BJ (cell line): ENCODE data around the gene DDX41. TPM values are rescaled to one million over a fixed set of nuclear protein-coding genes. Genes with fewer than 3 reads are reported as not detected.

Experiments
- CTCF ChIA-PET: fragments of 350-600 bp; formaldehyde crosslinking; extraction: SDS; loops from one replicate; lab custom pipeline; 2021; ENCODE audit warnings: antibody characterized with exemption, inconsistent platforms; lab: Yijun Ruan, JAX
- POLR2A ChIA-PET: fragments of 300-600 bp; sonication (Branson Sonifier 250); formaldehyde crosslinking; extraction: SDS; loops from one replicate; lab custom pipeline; 2021; ENCODE audit warnings: antibody characterized with exemption; lab: Charles Lee
- DNase-seq: peaks from one replicate; pipeline ENCODE4 v3.0.0-alpha.2; 2011; ENCODE audit warnings: low read depth
- H3K27me3 ChIP-seq: 2 replicates; pipeline ENCODE4 v1.6.0; 2011; ENCODE audit warnings: low read length; ENCODE audit not compliant: control insufficient read depth, insufficient read depth
- H3K36me3 ChIP-seq: 2 replicates; pipeline ENCODE4 v1.5.1; 2011; ENCODE audit warnings: low read length; ENCODE audit not compliant: control insufficient read depth, insufficient read depth
- H3K4me3 ChIP-seq: 2 replicates; pipeline ENCODE4 v1.5.1; 2011; ENCODE audit warnings: low read depth, mild to moderate bottlenecking, control low read depth, low read length
- polyA plus RNA-seq: library from polyadenylated mRNA; depleted of rRNA; stranded (reverse); fragments of >200 nt; gene quantifications from 2 replicates; pipeline ENCODE4 v1.2.3, GENCODE V29; 2011
- TF ChIP-seq, protein P1 (sequence below): IDR thresholded peaks from 2 replicates; pipeline ENCODE4 v1.5.1; 2011; ENCODE audit warnings: low read depth, mild to moderate bottlenecking, control low read depth, inconsistent platforms, low read length, moderate library complexity; ENCODE audit not compliant: insufficient read depth

Gene DDX41
- polyA plus RNA-seq, 1 experiment, result 144 TPM

DNA sequence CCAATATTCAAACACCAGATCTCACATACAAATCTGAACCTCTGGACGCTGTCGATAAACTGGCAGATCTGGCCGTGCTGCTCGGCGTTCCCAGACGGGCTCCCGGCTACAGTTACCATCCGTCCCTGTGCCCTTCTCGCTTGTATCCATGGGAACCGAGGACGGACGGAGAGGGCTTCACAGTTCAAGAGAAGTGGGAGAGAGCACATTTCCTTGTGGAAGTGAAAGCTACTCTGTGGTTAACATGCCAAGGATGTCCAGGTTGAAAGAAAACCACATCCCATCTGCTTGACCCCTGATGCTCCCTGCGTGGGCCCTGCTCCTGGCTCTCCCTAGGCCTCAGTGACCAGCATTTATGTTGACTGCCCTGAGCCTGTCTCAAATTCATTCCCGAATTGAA is 37.0 kb downstream of the DDX41 start:
- Histone ChIP-seq H3K27me3 (no peaks in the 10 kb centered on the region), H3K4me3 (no peak overlapping the region), H3K36me3 (peaks cover 28% of the 10 kb centered on the region)
- ChIA-PET POLR2A (interaction anchor here (0.6 to 1.4 kb wide), 4 partner anchors 10 to 69 kb away, joined by 3 to 4 read pairs (median 3); partner anchors contain the start of gene GRK6), CTCF (interaction anchor here (1.9 to 8.3 kb wide), 2 partner anchors 14 to 21 kb away, joined by 12 to 85 read pairs; partner anchors contain the start of gene PDLIM7)
- DNase-seq, result no peak
- TF ChIP-seq, protein P1, sequence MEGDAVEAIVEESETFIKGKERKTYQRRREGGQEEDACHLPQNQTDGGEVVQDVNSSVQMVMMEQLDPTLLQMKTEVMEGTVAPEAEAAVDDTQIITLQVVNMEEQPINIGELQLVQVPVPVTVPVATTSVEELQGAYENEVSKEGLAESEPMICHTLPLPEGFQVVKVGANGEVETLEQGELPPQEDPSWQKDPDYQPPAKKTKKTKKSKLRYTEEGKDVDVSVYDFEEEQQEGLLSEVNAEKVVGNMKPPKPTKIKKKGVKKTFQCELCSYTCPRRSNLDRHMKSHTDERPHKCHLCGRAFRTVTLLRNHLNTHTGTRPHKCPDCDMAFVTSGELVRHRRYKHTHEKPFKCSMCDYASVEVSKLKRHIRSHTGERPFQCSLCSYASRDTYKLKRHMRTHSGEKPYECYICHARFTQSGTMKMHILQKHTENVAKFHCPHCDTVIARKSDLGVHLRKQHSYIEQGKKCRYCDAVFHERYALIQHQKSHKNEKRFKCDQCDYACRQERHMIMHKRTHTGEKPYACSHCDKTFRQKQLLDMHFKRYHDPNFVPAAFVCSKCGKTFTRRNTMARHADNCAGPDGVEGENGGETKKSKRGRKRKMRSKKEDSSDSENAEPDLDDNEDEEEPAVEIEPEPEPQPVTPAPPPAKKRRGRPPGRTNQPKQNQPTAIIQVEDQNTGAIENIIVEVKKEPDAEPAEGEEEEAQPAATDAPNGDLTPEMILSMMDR, result no peak

DNA sequence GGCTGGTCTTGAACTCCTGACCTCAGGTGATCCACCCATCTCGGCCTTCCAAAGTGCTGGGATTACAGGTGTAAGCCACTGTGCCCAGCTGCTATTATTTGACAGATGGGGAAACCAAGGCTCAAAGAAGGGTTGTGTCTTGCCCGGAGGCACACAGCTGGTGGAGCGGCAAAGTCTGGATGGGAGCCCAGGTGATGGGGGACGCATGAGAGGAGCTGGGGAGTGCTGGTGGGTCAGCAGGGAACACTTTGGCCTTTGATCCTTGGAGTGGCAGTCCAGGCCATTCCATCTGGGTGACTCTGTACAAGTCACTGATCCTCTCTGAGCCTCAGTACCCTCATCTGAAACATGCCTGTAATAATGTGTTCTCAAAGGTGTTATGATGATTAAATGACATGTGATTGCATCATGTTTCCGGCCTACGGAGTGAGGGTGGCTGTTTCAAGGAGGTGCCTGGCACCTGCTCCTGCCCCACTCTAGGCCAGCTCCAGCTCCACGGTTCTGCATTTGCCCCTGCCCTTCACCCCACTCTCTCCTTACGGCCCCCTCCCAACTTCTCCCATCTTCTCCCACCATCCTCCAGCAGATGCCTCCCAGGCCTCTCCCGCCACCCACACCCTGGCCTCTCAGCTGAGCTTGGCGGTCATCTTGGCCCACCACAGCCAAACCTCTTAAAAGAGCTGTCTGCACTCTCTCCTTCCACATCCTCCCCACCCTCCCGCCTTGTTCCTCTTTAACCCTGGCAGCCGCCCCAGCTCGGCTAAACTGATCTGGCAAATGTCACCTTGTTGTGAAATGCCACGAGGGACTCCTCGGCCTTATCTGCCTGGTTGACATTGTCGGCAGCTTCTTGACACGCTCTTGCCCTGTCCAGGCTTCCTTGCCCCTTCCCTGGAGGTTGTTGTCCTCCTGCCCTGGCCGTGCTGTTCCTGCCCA is 37.8 kb downstream of the DDX41 start:
- CTCF ChIA-PET, result interaction anchor here (0.8 to 8.3 kb wide), 8 partner anchors 10 to 169 kb away, joined by 3 to 85 read pairs (median 6); partner anchors contain the start of gene PDLIM7
- DNase-seq, result no peak
- Histone ChIP-seq H3K36me3 (peaks cover 21% of the 10 kb centered on the region), H3K4me3 (no peak overlapping the region), H3K27me3 (no peaks in the 10 kb centered on the region)
- POLR2A ChIA-PET, result interaction anchor here (0.6 to 1.4 kb wide), 4 partner anchors 12 to 69 kb away, joined by 3 to 4 read pairs (median 3); no protein-coding TSS in a partner anchor
- TF ChIP-seq, protein P1, result no peak

DNA sequence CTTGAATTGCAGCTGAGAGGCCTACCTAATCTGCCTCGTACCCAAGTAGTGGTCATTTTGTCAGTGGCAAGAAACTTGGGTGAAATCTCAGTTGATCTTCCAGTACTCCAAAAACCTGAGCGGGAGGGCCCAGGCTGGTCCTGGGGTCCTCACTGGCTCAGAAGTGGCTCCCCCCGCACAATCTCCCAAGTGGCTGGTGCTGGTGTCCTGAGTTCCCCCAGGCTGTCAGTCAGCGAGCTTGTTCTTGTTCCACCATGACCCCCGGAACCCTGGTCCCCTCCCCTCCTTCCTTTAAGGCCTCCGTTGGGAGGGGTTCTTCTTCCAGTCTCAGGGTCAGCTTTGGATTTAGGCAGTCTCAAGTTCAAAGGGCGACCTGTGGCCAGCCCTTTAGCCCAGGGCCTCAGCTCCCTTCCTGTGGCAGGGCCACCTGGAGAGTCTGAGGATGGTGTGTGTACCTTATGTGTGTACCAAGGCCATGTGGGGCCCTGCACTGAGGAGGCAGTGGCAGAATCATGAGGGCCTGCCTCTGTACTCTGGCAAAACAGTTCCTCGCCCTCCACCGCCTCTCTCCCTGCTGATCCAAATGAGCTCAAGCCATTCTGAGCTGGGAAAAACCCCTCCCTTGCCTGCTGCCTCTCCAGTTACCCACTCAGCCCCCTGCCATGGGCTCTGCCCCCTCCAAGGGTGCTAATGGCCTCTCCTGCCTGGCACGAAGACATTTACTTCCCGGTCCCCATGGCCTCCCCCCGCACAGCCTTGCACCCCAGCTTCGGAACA is 38.9 kb downstream of the DDX41 start:
- peaks cover 10% of the 10 kb centered on the region for H3K36me3 ChIP-seq
- POLR2A ChIA-PET, result interaction anchor here (0.7 to 1.0 kb wide), 3 partner anchors 13 to 17 kb away, joined by 3 to 5 read pairs (median 3); no protein-coding TSS in a partner anchor
- H3K27me3 ChIP-seq, result no peaks in the 10 kb centered on the region
- CTCF ChIA-PET, result interaction anchor here (0.8 to 8.3 kb wide), 11 partner anchors 9 to 168 kb away, joined by 3 to 85 read pairs (median 5); partner anchors contain the start of gene PDLIM7
- TF ChIP-seq, protein P1, result no peak
- no peak overlapping the region for H3K4me3 ChIP-seq
- no peak for DNase-seq

DNA sequence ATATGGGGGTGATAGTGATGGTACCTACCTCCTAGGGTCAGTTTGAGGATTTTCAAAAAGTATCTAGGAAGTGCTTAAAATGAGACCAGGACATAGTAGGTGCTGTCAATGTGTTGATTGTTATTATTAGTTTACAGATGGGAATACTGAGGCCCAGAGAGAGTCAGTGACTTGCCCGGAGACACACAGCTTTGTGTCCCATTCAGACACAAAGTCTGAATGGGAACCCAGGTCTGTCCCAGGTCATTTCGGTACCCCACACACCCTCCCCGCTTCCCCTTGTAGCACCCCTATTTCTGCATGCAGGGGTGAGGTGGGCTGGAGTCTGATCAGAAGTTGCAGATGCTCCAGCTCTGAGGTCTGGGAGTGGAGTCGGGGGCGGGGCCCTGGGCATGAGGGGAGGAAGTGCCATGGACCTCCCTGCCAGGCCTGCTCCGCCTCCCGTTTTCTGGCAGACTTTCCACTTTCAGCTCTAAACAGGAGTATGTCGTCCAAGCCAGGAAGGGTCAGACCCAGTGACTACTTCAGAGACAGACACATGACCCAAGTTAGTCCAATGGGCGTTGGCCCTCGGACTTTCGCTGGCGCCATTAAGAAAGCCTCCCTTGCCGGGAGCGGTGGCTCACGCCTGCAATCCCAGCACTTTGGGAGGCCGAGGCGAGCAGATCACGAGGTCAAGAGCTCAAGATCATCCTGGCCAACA is 40.1 kb downstream of the DDX41 start:
- peaks cover 5% of the 10 kb centered on the region for H3K36me3 ChIP-seq
- TF ChIP-seq, protein P1, result no peak
- ChIA-PET CTCF (interaction anchor here (0.9 to 8.3 kb wide), 7 partner anchors 12 to 72 kb away, joined by 3 to 85 read pairs (median 4); partner anchors contain the start of gene PDLIM7), POLR2A (no interaction called here)
- no peak overlapping the region for H3K4me3 ChIP-seq
- no peaks in the 10 kb centered on the region for H3K27me3 ChIP-seq
- no peak for DNase-seq
